GM18870 (cell line): ENCODE results near the gene GRIK4.
"Not testable (repeated sequence)": the region's sequence is repeated elsewhere in the genome, so short reads cannot be mapped to it uniquely, and the experiment has no call there.

Experiments
- ATAC-seq: cut with Tn5 transposase; IDR thresholded peaks from one replicate; pipeline ENCODE4 v1.9.1; 2021; ENCODE audit warnings: moderate library complexity; ENCODE audit not compliant: unreplicated experiment

GRIK4 gene

GRCh38 chr11:120971825-120972224, 460.3 kb downstream of the GRIK4 start:
- no peak for ATAC-seq

- no peak for ATAC-seq
Observed at GRCh38 chr11:120972621-120973020, 461.1 kb downstream of the GRIK4 start.

- no peak for ATAC-seq
Observed at GRCh38 chr11:120973501-120973900, 462.0 kb downstream of the GRIK4 start.

GRCh38 chr11:120974466-120974865, 462.9 kb downstream of the GRIK4 start:
- no peak for ATAC-seq

- no peak for ATAC-seq
Observed at GRCh38 chr11:120974965-120975364, 463.4 kb downstream of the GRIK4 start.

- no peak for ATAC-seq
Observed at GRCh38 chr11:120977266-120978137, 466.0 kb downstream of the GRIK4 start.

- no peak for ATAC-seq
Observed at GRCh38 chr11:120978701-120979100, 467.2 kb downstream of the GRIK4 start.

GRCh38 chr11:120985718-120986569, 474.4 kb downstream of the GRIK4 start:
- no peak for ATAC-seq

- no peak for ATAC-seq
Observed at GRCh38 chr11:120988603-120989002, 477.1 kb downstream of the GRIK4 start.

GRCh38 chr11:120991830-120992686, 480.5 kb downstream of the GRIK4 start:
- no peak for ATAC-seq

- ATAC-seq: no peak
Observed at GRCh38 chr11:120994091-120994859, 482.7 kb downstream of the GRIK4 start.

- ATAC-seq: no peak
Observed at GRCh38 chr11:120995184-120995583, 483.6 kb downstream of the GRIK4 start.

- ATAC-seq: no peak
Observed at GRCh38 chr11:120996973-120997372, 485.4 kb downstream of the GRIK4 start.

- no peak for ATAC-seq
Observed at GRCh38 chr11:120998581-120998980, 487.0 kb downstream of the GRIK4 start.

GRCh38 chr11:121004206-121004840, 492.8 kb downstream of the GRIK4 start:
- ATAC-seq: no peak

GRCh38 chr11:121006922-121007321, 495.4 kb downstream of the GRIK4 start:
- ATAC-seq: no peak

GRCh38 chr11:121008551-121008950, 497.0 kb downstream of the GRIK4 start:
- ATAC-seq: no peak

- no peak for ATAC-seq
Observed at GRCh38 chr11:121012091-121012490, 500.5 kb downstream of the GRIK4 start.

GRCh38 chr11:121018746-121019145, 507.2 kb downstream of the GRIK4 start:
- ATAC-seq: no peak

- ATAC-seq: not testable (repeated sequence)
Observed at GRCh38 chr11:121021718-121022117, 510.2 kb downstream of the GRIK4 start.
